GM15510 (cell line): Measurements from ENCODE around the gene RERE.

ENCODE experiments used
- POLR2A ChIP-seq: IDR thresholded peaks from 3 replicates; pipeline ENCODE4 v1.6.1; 2011; ENCODE audit warnings: borderline replicate concordance; ENCODE audit not compliant: insufficient read length; ENCODE audit errors: extremely low read depth

RERE gene

DNA sequence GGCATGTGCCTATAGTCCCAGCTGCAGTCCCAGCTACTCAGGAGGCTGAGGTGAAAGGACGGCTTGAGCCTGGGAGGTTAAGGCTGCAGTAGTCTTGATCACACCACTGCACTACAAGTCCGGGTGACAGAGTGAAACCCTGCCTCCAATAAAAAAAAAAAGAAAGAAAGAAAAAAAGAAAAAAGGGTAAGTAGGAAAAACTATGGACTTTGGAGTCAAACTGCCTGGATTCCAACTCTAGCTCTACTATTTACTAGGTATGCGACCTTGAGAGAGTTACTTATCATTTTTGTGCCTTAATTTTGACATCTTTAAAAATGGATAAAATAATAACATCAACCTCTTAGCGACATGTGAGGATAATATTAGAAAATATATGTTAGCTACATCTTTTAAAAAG lies 348.7 kb downstream of the RERE start:
- TF ChIP-seq POLR2A: no peak

DNA sequence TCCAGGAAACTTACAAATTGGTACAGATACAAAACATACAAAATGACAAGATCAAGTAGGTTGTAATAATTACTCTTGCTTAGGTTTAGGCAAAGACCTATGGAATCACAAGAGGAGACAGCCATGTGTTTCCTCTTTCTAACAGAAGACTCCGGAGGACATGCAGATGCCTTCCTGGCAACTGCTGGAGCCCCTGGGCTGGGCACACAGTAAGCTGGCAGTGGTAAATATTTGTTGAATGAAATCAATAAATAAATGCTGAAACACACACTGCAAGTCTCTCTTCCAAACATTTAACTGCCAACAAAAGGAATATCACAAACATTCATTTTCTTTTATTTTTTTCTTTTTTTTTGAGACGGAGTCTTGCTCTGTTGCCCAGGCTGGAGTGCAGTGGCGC lies 350.1 kb downstream of the RERE start:
- no peak for TF ChIP-seq POLR2A

DNA sequence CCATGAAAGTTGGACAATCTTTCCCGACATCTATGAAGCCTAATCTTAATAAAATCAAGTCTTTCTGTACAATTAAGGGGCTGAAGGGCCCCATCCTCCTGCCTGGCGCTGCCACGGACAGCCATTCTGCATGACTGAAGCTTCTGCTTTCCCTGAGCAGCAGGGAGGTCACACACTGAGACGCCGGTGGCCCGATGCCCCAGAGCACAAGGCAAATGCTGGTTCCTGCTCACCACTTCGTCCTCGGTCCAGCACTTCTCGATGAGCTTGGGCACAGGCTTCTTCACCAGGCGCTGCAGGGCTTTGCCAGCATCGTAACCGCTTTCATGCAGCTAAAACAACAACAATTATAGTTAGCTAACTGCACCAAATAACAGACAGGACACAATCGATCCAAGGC lies 351.7 kb downstream of the RERE start:
- TF ChIP-seq POLR2A: no peak

DNA sequence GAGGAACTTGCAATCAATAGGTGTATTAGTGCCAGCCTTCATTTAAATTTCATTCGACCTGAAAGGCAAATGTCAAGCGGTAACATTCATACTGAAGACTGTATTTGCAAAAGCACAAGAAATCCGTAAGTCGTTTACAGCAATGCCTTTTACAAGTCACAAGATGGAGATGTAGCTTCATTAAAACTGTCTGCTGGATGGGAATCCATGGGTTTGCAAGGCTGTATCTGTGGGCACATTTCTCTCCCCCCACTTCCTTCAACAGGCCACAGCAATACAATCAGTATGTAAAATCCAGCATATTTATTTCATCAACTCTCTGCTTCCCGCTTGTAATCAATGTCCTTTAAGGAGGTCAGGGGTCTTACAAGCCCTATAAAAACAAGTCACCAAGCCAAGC lies 352.4 kb downstream of the RERE start:
- TF ChIP-seq POLR2A: no peak

DNA sequence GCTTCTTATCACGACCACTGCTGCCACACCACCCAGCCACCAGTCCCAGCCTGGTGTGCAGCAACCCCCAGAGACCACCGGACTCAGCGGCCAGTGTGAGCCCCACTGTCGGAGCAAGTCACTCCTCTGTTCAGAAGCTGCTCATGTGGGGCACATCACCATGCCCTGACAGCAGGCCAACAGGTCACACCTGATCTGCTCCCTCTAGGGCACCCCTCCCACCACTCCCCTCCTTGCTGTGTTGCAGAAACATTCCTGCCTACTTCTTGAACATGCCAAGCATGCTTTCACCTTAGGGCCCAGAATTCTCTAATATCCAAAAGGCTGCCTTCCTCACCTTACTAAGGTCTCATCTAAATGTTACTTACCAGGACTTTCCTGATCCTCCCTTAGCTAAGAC lies 353.1 kb downstream of the RERE start:
- TF ChIP-seq POLR2A: no peak

DNA sequence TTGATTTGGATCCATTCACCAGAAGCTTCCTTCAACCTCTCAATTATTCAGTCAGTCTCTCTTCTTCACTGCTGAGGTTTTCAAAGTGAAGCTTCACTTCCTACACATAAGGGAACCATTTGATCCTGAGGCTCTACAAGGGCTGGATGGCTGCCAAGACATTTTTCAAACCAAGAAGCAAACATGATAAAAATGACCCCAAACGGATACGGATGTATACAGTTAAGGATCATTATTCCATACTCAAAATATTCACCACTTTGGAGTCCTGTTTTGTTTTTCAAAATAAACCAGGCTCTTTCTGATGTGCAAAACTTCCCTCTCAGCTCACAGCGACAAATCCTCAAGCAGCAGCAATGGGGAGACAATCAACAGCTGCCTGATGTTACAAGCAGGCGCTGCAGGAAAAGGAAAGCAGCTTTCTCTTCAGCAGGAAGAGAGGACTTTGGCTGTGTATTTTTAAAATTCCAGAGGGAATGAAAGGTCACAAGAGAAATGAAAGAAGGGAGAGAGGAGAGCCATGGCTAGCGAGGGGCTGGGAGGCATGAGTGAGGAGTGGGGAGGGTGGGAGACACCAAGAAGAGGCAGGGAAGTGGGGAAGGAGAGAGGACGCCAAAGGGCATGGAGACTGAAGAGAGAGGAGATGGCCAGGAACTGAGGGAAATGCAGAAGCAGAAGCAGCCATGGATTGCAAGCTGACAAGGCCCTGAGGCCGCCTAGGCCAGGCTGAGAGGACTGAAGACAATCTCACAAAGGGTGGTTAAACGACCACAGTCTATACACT lies 354.1 kb downstream of the RERE start:
- no peak for TF ChIP-seq POLR2A

DNA sequence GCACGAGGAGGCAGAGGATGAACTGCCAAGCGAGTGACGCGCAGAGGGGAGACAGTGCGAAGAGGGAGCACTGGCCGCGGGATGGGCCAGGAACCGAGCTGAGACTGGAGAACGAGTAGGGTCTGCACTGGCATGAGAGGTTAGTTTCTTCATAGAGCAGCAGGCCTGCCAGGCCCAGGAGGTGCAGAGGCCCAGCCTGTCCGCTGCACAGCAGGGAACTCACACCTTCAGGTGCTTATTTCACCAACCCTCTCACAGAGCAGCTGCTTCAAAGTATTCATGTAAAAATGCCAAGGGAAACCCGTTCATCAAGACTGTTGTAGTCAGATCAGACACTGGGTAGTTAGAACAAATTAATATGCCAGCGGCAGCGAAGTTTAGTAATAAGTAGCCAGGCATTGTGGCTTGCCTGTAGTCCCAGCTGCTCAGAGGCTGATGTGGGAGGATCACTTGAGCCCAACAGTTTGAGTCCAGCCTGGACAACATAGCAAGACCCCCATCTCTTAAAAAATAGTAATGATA lies 355.0 kb downstream of the RERE start:
- TF ChIP-seq POLR2A: no peak

DNA sequence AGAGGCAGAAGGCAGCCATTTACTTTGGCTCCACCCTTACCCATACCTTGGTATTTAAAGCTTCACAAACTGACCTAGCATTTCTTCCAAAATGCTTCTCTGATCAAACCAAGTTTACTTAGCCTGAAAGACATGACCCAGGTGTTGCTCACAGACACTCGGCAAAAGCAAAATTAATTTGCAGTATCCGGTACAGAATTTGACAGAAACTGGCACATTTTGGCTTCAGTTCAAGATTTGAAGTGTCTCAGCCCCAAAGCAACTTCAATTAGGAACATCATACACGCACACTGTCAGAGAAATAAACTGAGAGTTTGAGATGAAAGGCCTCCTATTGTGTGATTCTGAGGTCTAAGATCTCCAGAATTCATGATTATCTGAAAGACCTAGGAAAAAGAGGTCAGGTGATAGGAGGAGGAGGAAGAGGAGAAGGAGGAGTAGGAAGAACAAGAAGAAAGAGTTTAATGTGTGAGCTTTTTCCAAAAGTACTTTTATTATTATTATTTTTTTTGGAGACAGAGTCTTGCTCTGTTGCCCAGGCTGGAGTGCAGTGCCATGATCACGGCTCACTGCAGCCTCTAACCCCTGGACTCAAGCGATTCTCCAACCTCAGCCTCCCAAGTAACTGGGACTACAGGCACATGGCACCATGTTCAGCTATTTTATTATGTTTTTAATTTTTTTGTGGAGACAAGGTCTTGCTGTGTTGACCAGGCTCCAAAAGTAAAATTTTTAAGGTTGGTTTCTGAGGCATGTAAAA lies 355.9 kb downstream of the RERE start:
- TF ChIP-seq POLR2A: no peak

DNA sequence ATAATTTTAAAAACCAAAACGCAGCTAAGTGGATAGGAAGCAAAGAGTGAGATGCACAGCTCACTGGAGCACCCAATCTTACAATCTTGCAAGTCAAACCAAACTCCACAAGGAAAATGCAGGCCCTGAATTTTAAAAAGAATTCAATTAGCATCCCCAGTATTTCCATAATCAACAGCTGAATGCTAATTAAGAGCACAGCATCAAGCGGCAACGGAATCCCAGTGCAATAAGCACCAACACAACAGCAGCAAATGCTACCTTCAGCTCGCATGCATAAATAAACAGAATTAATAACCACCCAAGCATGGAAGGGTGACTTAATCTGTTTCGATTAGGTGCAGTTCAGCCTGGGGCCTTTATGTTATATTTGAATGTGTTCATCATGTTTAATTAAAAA lies 356.7 kb downstream of the RERE start:
- TF ChIP-seq POLR2A: no peak

DNA sequence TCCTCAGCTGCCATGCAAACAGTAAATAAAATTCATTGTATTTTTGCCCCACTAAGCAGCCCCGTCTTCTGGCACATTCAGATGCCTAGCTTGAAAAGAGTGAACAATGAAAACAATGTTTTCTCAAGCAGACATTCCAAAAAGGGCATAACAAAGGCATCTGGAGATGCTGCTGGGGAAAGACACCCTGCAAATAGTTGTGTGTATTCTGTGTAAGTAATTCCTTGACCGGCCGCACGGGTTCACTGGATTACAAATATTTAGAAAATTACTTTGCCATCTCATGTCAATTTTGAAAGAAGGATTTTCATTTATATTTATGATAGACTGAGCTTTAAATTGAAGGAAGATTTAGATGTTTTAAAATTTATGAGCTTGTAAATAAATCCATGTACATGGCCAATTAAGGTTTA lies 357.3 kb downstream of the RERE start:
- no peak for TF ChIP-seq POLR2A

DNA sequence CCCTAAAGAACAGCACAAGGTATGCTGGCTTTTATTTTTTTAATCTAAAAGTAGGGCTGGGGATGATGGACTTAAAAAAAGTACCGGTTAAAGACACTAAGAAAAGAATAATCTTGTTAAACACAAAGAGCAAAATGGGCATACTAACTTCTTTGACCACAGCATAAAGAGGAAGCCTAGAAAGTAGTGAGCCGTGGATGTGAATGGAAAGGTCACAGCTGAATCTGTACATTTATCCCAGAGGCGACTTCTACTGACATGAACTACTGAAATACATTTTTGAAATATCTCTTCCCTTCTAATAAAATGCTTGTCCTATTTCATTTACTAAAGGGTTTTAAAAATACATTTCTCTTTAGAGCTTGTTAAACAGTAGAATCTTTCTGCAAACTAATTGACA lies 358.8 kb downstream of the RERE start:
- no peak for TF ChIP-seq POLR2A

DNA sequence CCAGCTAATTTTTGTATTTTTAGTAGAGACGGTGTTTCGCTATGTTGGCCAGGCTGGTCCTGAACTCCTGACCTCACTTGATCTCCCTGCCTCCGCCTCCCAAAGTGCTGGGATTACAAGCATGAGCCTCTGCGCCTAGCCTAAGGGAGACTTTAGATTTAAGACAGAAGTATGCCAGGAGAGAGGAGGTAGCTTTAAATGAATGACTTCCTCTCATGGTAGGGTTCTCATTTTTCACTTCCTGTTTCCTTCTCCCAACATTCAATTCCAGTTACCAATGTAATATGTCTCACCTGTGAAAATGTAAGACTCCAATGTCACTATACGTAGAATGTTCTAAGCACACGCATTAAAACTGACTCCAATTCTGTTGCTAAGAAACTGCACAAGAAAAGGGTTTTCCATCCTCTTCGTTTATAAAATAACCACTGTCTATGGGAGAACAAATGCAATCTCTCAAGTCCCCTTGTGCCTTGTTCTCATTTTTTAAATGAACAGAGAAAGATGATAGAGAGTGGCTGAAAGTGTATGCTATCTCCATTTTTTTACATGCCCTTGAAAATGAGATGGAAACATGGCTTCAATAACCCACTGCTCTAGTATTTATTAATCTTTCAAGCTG lies 359.6 kb downstream of the RERE start:
- TF ChIP-seq POLR2A: no peak

DNA sequence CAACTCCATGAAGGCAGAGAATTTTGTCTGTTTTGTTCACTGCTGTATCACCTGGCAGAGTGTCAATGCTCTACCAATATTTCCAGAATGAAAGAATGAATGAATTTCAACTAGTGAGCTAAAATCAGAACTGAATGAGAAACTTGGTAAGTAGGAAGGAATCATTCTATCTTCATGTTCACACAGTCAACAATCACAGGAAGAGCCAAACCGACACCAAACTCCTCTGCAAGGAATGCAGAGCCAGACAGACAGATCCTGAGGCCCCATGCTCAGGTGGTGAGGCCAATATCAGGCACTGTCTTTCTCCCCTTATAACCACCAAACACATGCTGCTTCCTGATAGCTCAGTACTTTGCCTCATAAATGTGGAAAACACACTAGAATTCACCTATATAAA lies 360.4 kb downstream of the RERE start:
- no peak for TF ChIP-seq POLR2A

DNA sequence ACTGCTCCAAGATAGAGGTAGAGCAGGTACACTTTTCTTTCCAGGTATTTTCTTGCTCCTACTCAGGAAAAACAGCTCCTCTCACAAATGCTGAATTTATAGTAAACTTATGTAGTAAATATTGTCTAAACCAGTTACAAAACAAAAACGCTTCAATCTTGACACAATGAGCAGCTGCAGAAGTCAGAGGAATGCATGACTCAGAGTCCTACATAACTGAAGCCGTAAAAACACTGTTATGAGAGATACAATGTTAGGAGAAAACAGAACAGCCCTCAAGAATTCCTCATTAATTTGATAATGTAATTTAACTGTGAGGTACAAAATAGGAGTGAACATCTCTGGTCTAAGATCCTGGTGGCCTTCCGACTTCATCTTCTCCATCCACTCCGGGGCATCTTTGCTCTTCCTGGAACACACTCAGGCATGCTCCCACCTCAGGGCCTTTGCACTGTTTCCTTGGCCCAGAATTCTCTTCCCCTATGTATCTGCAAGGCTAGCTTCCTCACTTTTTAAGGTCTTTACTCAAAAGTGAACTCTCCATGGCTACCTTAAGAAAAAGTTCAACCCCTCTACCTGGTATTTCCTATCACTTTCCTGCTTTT lies 361.0 kb downstream of the RERE start:
- TF ChIP-seq POLR2A: no peak
